Stimulated activated naive CD8-positive, alpha-beta T cell treated with anti-CD3 and anti-CD28 coated beads, Interleukin-15, amount 100 ng/mL, for 72 hours (primary cell): ENCODE data around the gene FGD3.
"Not testable (repeated sequence)": the region's sequence is repeated elsewhere in the genome, so short reads cannot be mapped to it uniquely, and the experiment has no call there.

Source experiments
- ATAC-seq: fragments of 150-1000 bp; cut with Tn5 transposase; 2 replicates; pipeline ENCODE4 v1.10.0; 2021; ENCODE audit warnings: mild to moderate bottlenecking, moderate library complexity
- DNase-seq, 2 donors: peaks; one replicate each; pipeline ENCODE4 v3.0.0; 2021 to 2022
- H3K27ac Mint-ChIP-seq, 2 donors: one replicate each; pipeline ENCODE4 v1.8.0; 2022; ENCODE audit warnings: mild to moderate bottlenecking in 2 of 2, mixed read lengths in 2 of 2, moderate library complexity in 2 of 2
- H3K27me3 Mint-ChIP-seq: one replicate; pipeline ENCODE4 v1.8.0; 2022; ENCODE audit warnings: mixed read lengths
- H3K4me1 Mint-ChIP-seq: one replicate; pipeline ENCODE4 v1.8.0; 2022; ENCODE audit warnings: mild to moderate bottlenecking, mixed read lengths
- H3K4me3 Mint-ChIP-seq, 2 donors: one replicate each; pipeline ENCODE4 v1.8.0; 2022; ENCODE audit warnings: mild to moderate bottlenecking in 2 of 2, mixed read lengths in 2 of 2, moderate library complexity in 1 of 2
- H3K9me3 Mint-ChIP-seq, 2 donors: one replicate each; pipeline ENCODE4 v1.8.0; 2022; ENCODE audit warnings: mixed read lengths in 2 of 2

FGD3 gene

DNA sequence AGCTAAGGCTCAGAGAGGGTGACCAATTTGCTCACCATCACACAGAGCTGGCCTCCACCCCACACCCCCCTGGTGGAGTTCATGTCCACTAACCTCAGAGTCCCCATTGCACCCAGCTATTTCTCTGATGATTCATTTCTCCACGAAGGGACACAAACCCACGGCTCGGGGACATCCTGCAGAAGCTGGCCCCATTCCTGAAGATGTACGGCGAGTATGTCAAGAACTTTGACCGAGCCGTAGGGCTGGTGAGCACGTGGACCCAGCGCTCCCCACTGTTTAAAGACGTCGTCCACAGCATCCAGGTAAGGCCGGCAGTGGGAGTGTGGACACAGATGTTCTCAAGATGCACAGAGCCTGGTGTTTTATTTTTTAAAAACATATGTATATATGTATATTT lies 58.6 kb downstream of the FGD3 start:
- Mint-ChIP-seq H3K4me1 (peaks cover 58% of the 10 kb centered on the region), H3K27me3 (no peaks in the 10 kb centered on the region), H3K4me3 (no peak overlapping the region), H3K27ac (peak overlapping the region in 1 of 2 donors; percentile 52), H3K9me3 (peaks cover 0 to 3% of the 10 kb centered on the region in 2 donors)
- ATAC-seq (no peak), DNase-seq (no peak)

DNA sequence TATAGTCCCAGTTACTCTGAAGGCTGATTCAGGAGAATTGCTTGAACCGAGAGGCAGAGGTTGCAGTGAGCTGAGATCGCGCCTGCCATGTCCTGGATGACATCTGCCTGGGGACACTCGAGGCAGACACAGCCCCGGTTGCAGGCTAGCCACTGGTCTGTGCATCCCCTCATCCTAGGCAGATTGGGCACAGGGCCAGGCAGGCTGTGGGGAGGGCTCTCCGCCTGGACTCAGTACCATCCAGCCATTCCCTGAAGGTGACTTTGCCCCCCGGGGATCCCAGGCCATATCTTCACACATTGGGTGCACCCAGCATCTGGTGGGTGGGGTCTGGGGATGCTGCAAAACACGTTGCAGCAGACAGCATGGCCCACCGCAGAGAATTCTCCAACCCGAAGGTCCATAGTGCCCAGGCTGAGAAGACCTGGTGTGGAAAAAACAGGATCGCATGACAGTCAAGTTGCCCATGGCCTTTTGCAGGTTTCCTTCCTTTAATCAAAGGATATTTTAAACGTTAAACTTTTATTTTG lies 60.3 kb downstream of the FGD3 start:
- Mint-ChIP-seq H3K27me3 (no peaks in the 10 kb centered on the region), H3K4me3 (no peak overlapping the region), H3K27ac (peak overlapping the region in 1 of 2 donors; percentile 76), H3K4me1 (peaks cover 54% of the 10 kb centered on the region), H3K9me3 (no peaks in the 10 kb centered on the region)
- DNase-seq: no peak
- ATAC-seq: no peak

DNA sequence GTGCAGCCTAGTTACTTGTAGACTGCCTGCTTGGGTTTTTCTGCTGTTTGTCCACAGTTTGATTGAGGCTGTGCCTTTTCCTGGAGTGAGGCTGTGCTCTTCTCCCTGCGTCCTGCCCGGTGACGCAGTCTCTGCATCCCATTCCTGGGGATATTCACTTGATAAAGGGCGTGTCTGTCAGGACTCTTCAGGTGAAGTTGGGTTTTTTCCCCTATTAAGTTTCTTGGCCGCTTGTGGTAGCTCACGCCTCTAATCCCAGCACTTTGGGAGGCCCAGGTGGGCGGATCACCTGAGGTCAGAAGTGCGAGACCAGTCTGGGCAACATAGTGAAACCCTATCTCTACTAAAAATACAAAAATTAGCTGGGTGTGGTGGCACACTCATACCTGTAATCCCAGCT lies 61.1 kb downstream of the FGD3 start:
- peaks cover 52% of the 10 kb centered on the region for H3K4me1 Mint-ChIP-seq
- no peaks in the 10 kb centered on the region for H3K9me3 Mint-ChIP-seq
- no peak overlapping the region for H3K4me3 Mint-ChIP-seq
- no peak for ATAC-seq
- H3K27ac Mint-ChIP-seq: peak overlapping the region in 1 of 2 donors; percentile 13
- H3K27me3 Mint-ChIP-seq: no peaks in the 10 kb centered on the region
- DNase-seq: no peak

DNA sequence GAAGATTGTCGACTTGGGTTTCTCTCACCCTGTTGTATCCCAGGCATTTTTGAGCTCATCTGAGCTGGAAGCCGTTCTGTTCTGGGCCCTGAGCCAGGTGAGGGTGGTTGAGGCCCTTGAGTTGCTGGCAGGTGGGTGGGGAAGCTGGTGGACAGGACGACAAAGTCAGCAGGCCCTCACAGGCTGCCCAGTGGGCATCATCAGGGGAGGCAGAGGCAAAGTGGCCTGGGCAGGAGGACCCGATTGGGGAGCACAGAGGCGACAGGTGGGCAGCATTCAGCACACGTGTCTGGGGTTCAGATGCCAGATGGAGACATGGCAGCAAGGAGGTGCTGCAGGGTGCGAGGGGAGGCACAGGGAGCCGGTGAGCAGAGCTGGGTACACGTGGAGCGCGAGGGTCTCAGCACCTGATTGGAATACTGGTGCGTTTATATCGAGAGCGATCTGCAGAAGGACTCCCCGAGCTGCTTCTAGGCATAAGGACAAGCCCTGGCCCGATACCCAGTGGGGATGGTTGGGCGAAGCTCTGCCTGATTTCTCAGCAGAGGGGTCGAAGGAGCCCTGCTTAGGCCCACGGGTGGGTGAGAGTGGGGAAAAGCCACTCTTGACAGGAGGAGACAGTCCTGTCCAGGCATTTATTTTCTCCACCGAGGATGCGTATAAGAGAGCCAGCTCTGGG lies 62.2 kb downstream of the FGD3 start:
- peaks cover 51% of the 10 kb centered on the region for H3K4me1 Mint-ChIP-seq
- H3K9me3 Mint-ChIP-seq: no peaks in the 10 kb centered on the region
- H3K27me3 Mint-ChIP-seq: no peaks in the 10 kb centered on the region
- H3K27ac Mint-ChIP-seq: peak overlapping the region; percentile 52 to 93
- ATAC-seq (no peak), DNase-seq (no peak)
- peak overlapping the region in 1 of 2 donors; percentile 4 for H3K4me3 Mint-ChIP-seq

DNA sequence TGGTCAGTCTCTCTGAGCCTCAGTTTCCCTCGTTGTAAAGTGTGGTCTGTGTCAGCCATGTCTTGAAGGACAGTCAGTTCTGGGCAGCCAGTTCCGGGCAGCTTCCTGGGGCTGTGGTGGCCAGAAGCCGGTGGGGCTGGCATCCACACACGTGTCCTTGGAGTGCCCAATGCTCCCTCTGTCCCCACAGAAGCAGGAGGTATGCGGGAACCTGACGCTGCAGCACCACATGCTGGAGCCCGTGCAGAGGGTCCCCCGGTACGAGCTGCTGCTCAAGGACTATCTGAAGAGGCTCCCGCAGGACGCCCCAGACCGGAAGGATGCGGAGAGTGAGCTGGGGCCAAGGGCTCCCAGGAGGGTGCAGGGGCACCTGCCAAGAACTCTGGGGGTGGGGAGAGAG lies 62.7 kb downstream of the FGD3 start:
- Mint-ChIP-seq H3K27ac (no peak overlapping the region), H3K4me1 (peaks cover 48% of the 10 kb centered on the region), H3K27me3 (no peaks in the 10 kb centered on the region), H3K4me3 (no peak overlapping the region), H3K9me3 (no peaks in the 10 kb centered on the region)
- ATAC-seq (no peak), DNase-seq (no peak)

DNA sequence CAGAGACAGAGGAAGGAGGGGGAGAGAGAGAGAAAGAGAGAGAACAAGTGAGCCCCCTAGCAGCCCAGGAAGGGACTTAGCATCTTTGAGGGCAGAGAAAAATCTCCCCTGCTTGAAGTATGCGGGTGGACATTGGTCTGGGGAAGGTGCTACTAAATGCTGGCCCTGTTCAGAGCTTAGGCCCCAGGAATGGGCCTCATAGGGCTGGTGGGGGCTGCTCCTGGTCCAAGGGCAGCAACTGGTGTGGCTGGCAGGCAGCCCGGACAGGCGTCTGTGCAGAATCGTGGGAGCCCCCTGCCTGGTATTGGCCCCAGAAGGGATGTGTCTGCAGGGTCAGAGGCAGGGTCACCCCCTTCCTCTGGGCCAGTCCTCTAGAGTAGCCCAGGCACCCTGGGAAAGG lies 63.4 kb downstream of the FGD3 start:
- Mint-ChIP-seq H3K27ac (peak overlapping the region in 1 of 2 donors; percentile 68), H3K4me1 (peaks cover 46% of the 10 kb centered on the region), H3K27me3 (no peaks in the 10 kb centered on the region), H3K9me3 (no peaks in the 10 kb centered on the region), H3K4me3 (no peak overlapping the region)
- ATAC-seq (no peak), DNase-seq (no peak)

DNA sequence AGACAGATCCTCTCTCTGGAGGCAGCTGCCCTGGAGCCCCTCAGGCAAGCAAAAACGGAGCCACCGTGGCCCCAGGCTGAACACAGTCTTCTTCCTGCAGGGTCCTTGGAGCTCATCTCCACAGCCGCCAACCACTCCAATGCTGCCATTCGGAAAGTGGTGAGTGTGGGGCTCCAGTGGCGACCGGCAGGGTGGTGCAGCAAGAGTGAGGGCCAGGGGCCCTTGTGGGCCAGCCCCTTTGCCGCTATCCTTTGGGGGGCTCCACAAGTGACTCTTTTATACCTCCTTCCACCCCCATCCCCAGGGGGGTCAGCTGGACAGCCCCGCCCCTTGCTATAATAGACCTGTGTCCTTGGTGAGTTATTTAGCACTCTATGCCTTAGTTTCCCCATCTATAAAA lies 63.8 kb downstream of the FGD3 start:
- DNase-seq (peak in 1 of 2 donors; percentile 7), ATAC-seq (no peak)
- Mint-ChIP-seq H3K27me3 (no peaks in the 10 kb centered on the region), H3K9me3 (no peaks in the 10 kb centered on the region), H3K27ac (peak overlapping the region in 1 of 2 donors; percentile 42), H3K4me3 (no peak overlapping the region), H3K4me1 (peaks cover 42% of the 10 kb centered on the region)

DNA sequence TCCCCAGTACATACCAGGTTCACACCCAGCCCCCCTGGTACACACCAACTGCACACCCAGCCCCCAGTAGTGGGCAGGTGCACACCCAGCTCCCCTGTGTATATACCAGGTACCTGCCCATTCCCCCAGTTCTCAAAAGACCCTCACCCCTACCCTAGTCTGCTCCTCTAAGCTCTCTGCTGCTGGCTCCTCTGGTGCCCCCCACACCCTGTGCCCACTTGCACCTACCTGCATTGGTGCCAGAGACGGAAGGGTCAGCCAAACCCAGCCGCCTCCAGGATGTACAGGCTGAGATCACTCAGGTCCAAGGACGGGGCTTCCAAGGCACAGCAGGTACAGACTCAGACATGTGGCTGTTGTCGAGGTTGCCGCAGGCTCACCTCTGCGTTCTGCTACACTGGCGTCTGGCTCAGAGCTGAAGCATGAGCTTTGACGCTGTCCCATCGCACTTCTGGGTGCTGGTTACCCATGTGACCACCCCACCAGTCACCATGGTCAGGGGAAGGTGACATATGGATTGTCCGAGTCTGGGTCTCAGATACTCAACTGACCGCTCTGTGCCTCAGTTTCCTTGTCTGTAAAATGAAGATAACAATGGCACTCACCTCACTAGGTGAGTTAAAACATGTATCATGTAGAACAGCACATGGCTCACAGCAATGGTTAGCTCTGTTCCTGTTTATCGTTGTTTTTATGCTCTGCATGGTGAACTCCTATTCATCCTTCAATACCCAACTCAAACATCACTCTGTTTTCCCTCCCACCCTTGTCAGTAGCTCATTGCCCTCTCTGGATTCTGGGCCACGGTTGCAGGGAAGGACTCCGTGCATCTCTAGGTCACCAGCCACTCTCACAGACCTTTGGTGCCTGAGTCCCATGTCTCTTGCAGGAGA lies 65.9 kb downstream of the FGD3 start:
- H3K27me3 Mint-ChIP-seq: no peaks in the 10 kb centered on the region
- H3K4me3 Mint-ChIP-seq: no peak overlapping the region
- peak; percentile 37 for ATAC-seq
- peak in 1 of 2 donors; percentile 7 for DNase-seq
- H3K27ac Mint-ChIP-seq: peak overlapping the region in 1 of 2 donors; percentile 44
- H3K4me1 Mint-ChIP-seq: peaks cover 50% of the 10 kb centered on the region
- H3K9me3 Mint-ChIP-seq: no peaks in the 10 kb centered on the region

DNA sequence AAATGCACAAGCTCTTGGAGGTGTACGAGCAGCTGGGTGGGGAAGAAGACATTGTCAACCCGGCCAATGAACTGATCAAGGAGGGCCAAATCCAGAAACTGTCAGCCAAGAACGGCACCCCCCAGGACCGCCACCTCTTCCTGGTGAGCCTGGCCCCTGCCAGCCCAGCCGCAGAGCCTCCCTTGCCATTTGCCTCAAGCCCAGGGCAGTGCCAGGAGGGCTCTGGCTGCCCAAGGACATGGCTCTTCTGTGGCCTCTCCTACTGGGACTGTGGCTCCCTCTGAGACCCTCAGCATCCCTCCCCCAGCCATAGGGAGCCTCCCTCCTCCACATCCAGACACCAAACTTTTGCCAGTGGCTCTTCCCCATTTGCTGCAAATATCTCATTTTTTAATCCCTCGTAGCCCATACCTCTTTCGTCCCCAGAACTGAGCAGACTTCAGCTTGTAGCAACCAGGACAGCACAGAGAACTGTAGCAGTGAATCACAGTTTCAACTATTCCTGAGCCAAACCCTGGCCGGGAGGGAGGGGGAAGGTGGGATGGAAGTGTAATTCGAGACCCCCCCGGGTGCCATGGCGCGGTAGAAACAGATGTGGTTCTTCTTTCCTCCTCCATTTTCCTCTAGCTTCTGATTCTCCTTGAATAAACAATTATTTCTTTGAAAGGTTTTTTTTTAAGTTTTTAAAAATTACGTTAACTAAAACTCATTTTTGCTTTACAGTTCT lies 66.7 kb downstream of the FGD3 start:
- Mint-ChIP-seq H3K4me1 (peaks cover 54% of the 10 kb centered on the region), H3K27ac (peak overlapping the region; percentile 10 to 81), H3K27me3 (no peaks in the 10 kb centered on the region), H3K9me3 (no peaks in the 10 kb centered on the region), H3K4me3 (no peak overlapping the region)
- DNase-seq (no peak), ATAC-seq (no peak)

DNA sequence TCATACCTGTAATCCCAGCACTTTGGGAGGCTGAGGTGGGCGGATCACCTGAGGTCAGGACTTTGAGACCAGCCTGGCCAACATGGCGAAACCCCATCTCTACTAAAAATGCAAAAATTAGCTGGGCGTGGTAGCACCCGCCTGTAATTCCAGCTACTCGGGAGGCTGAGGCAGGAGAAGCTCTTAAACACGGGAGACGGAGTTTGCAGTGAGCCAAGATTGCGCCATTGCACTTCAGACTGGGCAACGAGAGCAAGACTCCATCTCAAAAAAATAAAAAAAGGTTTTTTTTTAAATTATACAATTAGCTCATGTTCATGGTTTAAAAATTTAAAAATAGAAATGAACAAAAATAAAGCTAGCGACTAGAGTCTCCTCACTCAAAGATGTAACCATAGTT lies 67.9 kb downstream of the FGD3 start:
- not testable (repeated sequence) for DNase-seq, H3K4me3 Mint-ChIP-seq, H3K27me3 Mint-ChIP-seq, ATAC-seq, H3K9me3 Mint-ChIP-seq
- Mint-ChIP-seq H3K27ac (peak overlapping the region in 1 of 2 donors; percentile 86), H3K4me1 (peaks cover 58% of the 10 kb centered on the region)

DNA sequence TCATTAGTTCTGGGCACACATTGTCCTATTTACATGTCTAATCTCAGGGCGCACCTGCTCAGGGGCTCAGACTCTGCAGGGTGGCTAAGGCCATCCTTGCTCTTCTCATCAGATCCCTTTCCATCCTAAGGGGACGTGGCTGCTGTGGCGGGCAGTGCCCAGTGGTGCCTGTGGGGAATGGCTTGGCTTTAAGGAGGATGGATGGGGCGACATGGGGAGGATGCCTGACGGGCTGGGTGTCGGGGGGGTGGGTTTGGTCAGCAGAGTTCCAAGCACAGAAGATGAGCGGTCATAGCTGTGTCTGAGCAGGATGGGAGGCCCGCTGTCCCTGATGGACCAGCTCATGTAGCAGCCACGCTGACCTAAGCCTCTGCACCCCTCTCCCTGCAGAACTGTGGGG lies 70.3 kb downstream of the FGD3 start:
- Mint-ChIP-seq H3K9me3 (no peaks in the 10 kb centered on the region), H3K27ac (no peak overlapping the region), H3K27me3 (no peaks in the 10 kb centered on the region), H3K4me3 (no peak overlapping the region), H3K4me1 (peaks cover 68% of the 10 kb centered on the region)
- ATAC-seq (no peak), DNase-seq (peak in 1 of 2 donors; percentile 4)

DNA sequence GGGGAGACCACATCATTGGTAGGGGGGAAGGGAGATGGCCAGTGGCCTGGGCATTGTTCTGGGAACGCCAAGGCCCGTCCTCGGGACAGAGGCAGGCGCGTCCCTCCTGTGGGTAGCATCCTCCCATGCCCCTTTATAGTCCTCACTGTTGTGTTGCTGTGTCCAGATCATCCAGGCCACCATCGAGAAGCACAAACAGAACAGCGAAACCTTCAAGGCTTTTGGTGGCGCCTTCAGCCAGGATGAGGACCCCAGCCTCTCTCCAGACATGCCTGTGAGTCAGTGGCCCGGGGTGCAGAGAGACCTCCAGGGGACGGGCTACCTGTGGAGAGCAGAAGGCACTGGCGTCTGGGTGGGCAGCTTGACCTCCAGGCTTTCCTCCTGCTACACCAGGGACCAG lies 72.8 kb downstream of the FGD3 start:
- peak overlapping the region in 1 of 2 donors; percentile 89 for H3K27ac Mint-ChIP-seq
- no peaks in the 10 kb centered on the region for H3K27me3 Mint-ChIP-seq

DNA sequence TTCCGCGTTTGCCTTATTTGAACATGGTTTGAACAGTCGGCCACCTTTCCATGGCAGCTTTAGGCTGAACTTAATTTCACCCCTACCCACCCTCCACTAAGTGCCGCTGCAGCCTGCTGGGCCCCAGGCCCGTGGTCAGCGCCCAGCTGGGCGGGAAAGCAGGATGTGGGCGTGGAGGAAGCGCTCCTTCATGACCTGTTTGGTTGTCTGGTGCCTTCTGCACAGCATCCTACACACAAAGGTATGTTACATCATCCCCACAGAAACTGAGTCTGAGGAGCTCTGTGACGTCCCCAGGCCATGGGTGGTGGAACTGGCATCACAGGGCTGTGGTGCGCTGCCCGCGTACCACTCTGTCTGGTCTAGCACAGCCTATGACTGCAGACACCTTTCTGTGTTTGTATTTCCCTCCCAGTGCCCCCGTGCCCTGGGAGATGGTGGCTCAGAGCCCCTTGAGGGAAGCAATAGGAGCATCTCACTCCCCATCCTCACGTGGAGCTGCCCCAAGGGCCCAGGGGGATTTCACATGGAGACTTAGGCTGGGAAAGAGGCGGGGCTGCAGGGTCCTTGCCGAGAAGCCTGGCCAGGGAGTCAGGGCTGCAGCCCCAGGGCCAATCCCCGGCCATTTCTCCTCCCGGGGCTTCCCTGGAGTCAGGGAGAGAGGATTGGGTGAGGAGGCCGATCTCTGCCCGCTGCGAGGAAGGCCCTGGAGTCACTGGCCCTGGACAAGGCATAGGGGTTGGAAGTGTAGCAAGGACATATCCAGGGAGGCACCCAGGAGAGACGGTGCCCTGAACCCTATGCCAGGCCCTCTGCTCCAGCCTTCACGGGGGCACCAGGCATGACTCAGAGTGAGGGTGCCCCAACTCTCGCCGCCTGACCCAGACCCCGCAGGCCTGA lies 73.7 kb downstream of the FGD3 start:
- Mint-ChIP-seq H3K9me3 (no peaks in the 10 kb centered on the region), H3K27ac (peak overlapping the region; percentile 96 to 97), H3K4me1 (peaks cover 87% of the 10 kb centered on the region), H3K27me3 (no peaks in the 10 kb centered on the region), H3K4me3 (peak overlapping the region; percentile 6 to 57)
- peak; percentile 95 for ATAC-seq
- DNase-seq: peak in 1 of 2 donors; percentile 81

More for the DNA sequence above, 72.8 kb downstream of the FGD3 start:
- Mint-ChIP-seq H3K4me3 (no peak overlapping the region), H3K9me3 (no peaks in the 10 kb centered on the region), H3K4me1 (peaks cover 78% of the 10 kb centered on the region)
- ATAC-seq (no peak), DNase-seq (no peak)

DNA sequence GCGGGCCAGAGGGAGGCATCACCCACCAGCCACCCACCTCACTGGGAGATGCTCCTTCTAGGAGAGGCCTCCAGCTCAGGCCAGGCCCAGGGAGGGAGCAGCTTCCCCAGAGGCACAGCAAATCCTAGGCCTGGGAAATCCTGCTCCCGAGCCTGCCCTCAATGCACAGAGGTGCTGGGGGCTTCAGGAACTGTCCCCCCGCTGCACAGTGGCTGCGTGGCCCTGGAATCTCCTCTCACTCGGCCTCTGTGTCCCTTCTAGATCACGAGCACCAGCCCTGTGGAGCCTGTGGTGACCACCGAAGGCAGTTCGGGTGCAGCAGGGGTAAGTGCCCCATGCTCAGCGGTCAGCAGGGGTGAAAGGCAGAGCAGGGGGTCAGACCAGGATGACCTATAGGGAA lies 74.7 kb downstream of the FGD3 start:
- ATAC-seq (no peak), DNase-seq (no peak)
- H3K27ac Mint-ChIP-seq: peak overlapping the region in 1 of 2 donors; percentile 96
- no peak overlapping the region for H3K4me3 Mint-ChIP-seq
- H3K4me1 Mint-ChIP-seq: peaks cover 97% of the 10 kb centered on the region
- no peaks in the 10 kb centered on the region for H3K9me3 Mint-ChIP-seq
- H3K27me3 Mint-ChIP-seq: no peaks in the 10 kb centered on the region
